HG03039 (cell line): ENCODE results near the gene CNTLN.
"Not testable (repeated sequence)": the region's sequence is repeated elsewhere in the genome, so short reads cannot be mapped to it uniquely, and the experiment has no call there.

Experiments
- ATAC-seq: cut with Tn5 transposase; IDR thresholded peaks from one replicate; pipeline ENCODE4 v1.9.1; 2021; ENCODE audit warnings: mild to moderate bottlenecking, moderate library complexity; ENCODE audit not compliant: unreplicated experiment

CNTLN gene

GRCh38 chr9:17134396-17135294 is at the start of gene CNTLN:
Gene CNTLN (plus strand): TSS chr9:17135040. CDS start chr9:17135066, 26 bp downstream.
- ATAC-seq: peak; percentile 71

GRCh38 chr9:17088566-17088965 is 46.3 kb upstream of the CNTLN start:
- ATAC-seq: no peak

GRCh38 chr9:17090041-17090440 is 44.8 kb upstream of the CNTLN start:
- no peak for ATAC-seq

GRCh38 chr9:17116400-17116837 is 18.4 kb upstream of the CNTLN start:
- no peak for ATAC-seq

GRCh38 chr9:17117372-17117771 is 17.5 kb upstream of the CNTLN start:
- ATAC-seq: no peak

- no peak for ATAC-seq
These were observed 14.6 kb upstream of the CNTLN start for GRCh38 chr9:17120203-17120602.

GRCh38 chr9:17121264-17121663 is 13.6 kb upstream of the CNTLN start:
- no peak for ATAC-seq

- no peak for ATAC-seq
These were observed 4.5 kb upstream of the CNTLN start for GRCh38 chr9:17130291-17130690.

GRCh38 chr9:17130725-17131124 is 4.1 kb upstream of the CNTLN start:
- no peak for ATAC-seq

GRCh38 chr9:17131494-17131893 is 3.3 kb upstream of the CNTLN start:
- ATAC-seq: no peak

GRCh38 chr9:17135295-17136160 is 688 bp downstream of the CNTLN start:
- ATAC-seq: peak; percentile 48

- ATAC-seq: no peak
These were observed 2.7 kb downstream of the CNTLN start for GRCh38 chr9:17137566-17137965.

GRCh38 chr9:17138503-17138902 is 3.7 kb downstream of the CNTLN start:
- no peak for ATAC-seq

GRCh38 chr9:17140418-17140817 is 5.6 kb downstream of the CNTLN start:
- no peak for ATAC-seq

GRCh38 chr9:17148324-17148723 is 13.5 kb downstream of the CNTLN start:
- no peak for ATAC-seq

- no peak for ATAC-seq
These were observed 24.6 kb downstream of the CNTLN start for GRCh38 chr9:17159469-17159868.

- no peak for ATAC-seq
These were observed 25.5 kb downstream of the CNTLN start for GRCh38 chr9:17160327-17160726.

- no peak for ATAC-seq
These were observed 30.9 kb downstream of the CNTLN start for GRCh38 chr9:17165764-17166163.

GRCh38 chr9:17166346-17166745 is 31.5 kb downstream of the CNTLN start:
- ATAC-seq: no peak

GRCh38 chr9:17171309-17172094 is 36.7 kb downstream of the CNTLN start:
- no peak for ATAC-seq

GRCh38 chr9:17177496-17177895 is 42.7 kb downstream of the CNTLN start:
- not testable (repeated sequence) for ATAC-seq
